KBM-7 (cell line): Measurements from ENCODE around the gene HDAC7.
A peak's percentile ranks its signal among the peaks of the same experiment; 100 is the strongest.
"Not testable (repeated sequence)": the region's sequence is repeated elsewhere in the genome, so short reads cannot be mapped to it uniquely, and the experiment has no call there.

Experiments used
- DNase-seq: peaks from one replicate; pipeline ENCODE4 v3.0.0-alpha.2; 2015
- in situ Hi-C: fragments of 300-500 bp; cut with MboI; formaldehyde crosslinking; loops from 2 replicates; pipeline ENCODE4 v1.14.3; 2020; ENCODE audit warnings: low sequenced_read_pairs, low pct_unique_long_range_greater_than_20kb, mixed read lengths

Gene HDAC7

DNA sequence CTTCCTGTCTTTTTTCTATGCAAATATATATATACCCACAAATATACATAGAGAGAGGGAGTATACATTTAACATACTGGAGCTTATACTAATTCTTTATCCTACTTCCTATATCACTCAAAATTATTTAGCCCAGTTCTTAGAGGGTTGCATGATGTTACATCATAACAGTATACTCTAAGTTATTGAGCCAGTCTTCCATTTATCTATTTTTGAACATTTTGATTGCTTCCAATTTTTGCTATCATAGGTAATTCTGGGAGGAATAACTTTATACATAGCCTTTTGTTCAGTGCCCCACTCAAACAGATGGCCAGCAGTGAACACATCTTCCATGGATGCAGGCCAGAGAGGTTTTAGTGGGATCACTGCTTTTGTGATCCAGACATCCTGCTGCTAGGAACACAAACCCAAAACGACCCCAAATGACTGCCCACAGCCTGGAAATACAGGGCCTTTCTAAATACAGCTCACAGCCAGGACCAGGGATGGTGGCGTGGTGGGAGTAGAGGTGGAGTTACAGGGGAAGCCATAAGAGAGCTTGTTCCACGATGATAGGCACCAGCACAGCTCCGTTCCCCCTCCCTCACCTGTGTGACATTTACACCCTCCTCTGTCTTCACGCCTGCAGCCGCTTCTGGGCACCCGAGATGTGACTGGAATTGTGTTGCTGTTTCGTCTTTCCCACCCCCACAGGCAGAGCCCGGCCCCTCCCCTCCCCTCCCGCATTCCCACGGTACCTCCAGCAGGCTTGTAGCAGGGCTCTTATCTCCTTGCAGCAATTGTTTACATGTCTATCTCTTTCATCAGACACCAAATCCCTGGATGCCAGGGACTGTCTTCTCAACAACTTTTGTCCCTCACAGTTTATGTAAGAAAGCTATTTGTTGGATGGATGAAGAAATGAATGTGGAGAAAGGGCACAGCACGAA is 30.7 kb upstream of the HDAC7 start:
- in situ Hi-C loops, result no loop called here
- no peak for DNase-seq

DNA sequence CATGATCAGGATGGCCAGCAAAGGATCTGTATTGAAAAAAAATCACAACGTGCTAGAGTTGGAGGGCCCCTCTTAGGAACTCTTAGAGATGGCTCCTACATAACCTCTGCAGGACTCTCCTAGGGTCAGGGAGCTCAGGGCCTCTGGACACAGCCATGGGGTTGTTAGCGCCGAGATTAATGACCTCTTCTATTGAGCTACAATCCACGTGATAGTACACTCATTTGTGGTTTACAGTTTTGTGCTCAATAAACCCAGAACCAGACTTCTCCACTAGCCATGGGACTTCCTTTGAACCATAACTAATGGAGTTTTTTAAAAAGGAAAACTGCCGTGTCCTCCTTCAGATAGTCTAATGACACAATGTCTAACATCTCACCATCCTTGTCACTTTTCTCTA is 29.6 kb upstream of the HDAC7 start:
- in situ Hi-C loops, result loop anchor here (25.0 kb wide), 1 partner anchor 112 kb away; the partner anchor contains the start of gene ENDOU
- DNase-seq, result no peak

- in situ Hi-C loops, result loop anchor here (25.0 kb wide), 1 partner anchor 112 kb away; the partner anchor contains the start of gene ENDOU
- no peak for DNase-seq
Measured at GRCh38 chr12:47848853-47849252, 29.1 kb upstream of the HDAC7 start.

GRCh38 chr12:47846294-47846996 is 26.7 kb upstream of the HDAC7 start:
- in situ Hi-C loops, result loop anchor here (25.0 kb wide), 1 partner anchor 109 kb away; the partner anchor contains the start of gene ENDOU
- no peak for DNase-seq

DNA sequence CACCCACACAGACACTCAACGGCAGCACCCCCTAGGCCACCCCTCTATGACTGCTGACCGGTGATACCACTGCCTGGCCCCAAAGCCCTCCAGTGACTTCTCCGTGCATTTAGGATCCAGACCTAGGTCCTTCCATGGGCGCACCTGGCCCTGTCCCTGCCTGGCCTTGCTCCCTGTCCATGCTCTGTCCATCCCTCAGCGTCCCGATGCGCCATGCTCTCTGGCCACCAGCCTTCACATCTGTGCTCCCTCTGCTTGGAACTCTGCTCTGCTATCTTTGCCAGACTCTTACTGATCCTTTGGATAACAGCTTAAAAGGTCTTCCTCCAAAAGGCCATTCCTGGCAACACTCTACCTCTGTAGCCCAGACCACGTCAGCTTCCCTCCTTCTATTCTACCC is 25.4 kb upstream of the HDAC7 start:
- in situ Hi-C loops, result loop anchor here (25.0 kb wide), 1 partner anchor 108 kb away; the partner anchor contains the start of gene ENDOU
- DNase-seq, result no peak

DNA sequence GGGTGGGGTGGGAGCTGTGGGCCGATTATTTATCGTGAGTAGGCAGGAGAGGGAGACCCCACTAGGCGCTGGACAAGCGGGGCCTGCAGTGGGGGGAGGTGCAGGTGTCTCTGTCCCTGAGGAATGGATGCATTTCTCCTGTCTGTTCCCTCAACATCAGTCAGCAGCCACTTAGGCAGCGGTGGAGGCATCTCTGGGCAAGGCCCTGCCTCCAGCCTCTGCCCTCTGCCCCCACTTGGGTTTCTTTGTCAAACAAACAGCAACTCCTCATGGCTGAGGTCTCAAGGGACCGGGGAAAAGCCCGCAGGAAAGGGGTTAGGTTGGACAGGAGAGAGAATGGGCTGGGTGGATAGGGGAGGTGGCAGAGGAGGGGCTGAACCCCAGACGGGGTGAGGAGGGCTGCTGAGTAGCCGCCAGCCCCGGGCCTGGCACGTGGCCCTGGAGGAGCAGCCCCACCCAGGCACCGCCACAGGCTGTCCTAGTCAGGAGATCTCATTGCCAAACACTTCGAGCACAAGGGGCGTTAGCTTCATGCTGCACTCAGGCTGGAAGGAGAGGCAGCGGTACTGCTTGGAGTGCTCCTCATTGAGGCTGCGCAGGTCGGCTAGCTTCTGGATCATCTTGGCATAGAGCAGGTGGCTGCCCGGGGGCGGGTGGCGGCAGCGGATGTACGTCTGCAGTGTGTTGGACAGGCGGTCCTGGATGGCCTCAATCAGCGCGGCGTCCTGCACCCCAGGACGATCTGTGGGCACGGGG is 24.7 kb upstream of the HDAC7 start:
- DNase-seq, result no peak
- in situ Hi-C loops, result loop anchor here (25.0 kb wide), 1 partner anchor 107 kb away; the partner anchor contains the start of gene ENDOU

- DNase-seq, result no peak
- in situ Hi-C loops, result loop anchor here (25.0 kb wide), 1 partner anchor 106 kb away; the partner anchor contains the start of gene ENDOU
Measured at GRCh38 chr12:47843226-47843980, 23.7 kb upstream of the HDAC7 start.

DNA sequence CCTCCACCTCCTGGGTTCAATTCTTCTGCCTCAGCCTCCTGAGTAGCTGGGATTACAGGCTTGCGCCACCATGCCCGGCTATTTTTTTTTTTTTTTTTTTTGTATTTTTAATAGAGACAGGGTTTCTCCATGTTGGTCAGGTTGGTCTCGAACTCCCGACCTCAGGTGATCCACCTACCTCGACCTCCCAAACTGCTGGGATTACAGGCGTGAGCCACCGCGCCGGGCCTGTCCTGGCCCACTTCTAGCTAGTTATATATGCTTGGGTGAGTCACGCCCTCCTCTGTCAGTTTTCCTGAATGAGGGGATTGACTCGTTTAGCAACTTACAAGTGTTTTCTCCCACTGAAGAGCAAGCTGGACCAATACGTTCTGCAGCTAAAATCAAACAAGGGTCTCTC is 22.8 kb upstream of the HDAC7 start:
- in situ Hi-C loops, result loop anchor here (25.0 kb wide), 1 partner anchor 105 kb away; the partner anchor contains the start of gene ENDOU
- DNase-seq, result not testable (repeated sequence)

DNA sequence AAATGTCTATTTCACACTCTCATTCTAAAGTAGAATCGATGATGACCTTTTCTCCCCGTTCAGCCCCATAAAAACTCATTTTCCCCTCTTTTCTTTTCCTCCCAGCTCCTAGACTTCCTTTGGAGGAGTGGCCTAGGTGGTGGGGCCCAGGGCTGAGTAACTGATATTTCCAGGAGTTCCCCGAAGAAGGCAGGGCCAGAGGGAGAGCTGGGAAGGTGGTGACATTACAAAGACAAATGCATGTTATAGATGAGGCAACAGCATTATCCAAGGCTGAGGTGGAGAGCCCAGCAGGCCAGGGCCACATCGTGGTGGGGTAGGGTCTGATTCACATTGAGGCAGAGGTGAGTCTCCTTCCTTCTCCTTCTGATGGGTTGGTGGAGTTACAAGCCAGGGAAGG is 22.2 kb upstream of the HDAC7 start:
- in situ Hi-C loops, result loop anchor here (25.0 kb wide), 1 partner anchor 105 kb away; the partner anchor contains the start of gene ENDOU
- DNase-seq, result no peak

DNA sequence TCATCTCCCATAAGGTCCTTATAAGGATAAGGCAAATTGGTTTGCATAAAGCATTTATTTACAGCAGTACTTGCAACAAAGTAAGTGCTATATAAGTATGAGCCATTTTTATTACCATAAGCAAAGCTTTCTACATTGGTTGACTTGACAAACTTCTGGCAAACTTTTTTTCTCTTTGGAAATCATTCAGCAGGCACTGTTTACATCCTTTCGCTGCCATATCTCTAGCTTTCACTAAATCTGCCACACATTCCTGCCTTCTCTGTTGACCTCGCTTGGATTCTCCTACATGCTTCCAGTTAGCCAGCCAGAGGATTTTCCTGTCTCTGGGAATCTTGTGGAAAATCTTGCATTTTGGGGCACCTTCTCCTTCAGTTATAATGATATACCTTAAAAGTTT is 21.8 kb upstream of the HDAC7 start:
- in situ Hi-C loops, result loop anchor here (25.0 kb wide), 1 partner anchor 104 kb away; the partner anchor contains the start of gene ENDOU
- no peak for DNase-seq

DNA sequence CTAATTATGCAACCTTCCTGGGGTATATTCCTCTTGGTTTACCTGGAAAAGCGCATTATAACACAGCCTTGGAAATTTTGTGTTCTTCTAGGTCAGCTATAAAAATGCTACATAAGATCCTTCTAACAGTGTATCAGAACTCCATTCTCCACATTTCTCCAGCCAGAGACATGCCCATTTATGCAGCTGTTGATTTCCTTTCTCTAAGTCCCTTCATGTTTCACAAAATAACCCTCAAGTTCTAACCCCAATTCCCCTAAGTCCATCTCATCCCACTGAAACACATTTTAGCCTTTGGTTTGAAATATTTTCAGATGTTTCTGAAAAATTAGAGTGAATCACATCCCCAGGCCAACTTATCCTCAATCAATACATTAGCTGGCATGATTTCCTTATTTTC is 20.9 kb upstream of the HDAC7 start:
- in situ Hi-C loops, result loop anchor here (25.0 kb wide), 1 partner anchor 103 kb away; the partner anchor contains the start of gene ENDOU
- DNase-seq, result no peak

DNA sequence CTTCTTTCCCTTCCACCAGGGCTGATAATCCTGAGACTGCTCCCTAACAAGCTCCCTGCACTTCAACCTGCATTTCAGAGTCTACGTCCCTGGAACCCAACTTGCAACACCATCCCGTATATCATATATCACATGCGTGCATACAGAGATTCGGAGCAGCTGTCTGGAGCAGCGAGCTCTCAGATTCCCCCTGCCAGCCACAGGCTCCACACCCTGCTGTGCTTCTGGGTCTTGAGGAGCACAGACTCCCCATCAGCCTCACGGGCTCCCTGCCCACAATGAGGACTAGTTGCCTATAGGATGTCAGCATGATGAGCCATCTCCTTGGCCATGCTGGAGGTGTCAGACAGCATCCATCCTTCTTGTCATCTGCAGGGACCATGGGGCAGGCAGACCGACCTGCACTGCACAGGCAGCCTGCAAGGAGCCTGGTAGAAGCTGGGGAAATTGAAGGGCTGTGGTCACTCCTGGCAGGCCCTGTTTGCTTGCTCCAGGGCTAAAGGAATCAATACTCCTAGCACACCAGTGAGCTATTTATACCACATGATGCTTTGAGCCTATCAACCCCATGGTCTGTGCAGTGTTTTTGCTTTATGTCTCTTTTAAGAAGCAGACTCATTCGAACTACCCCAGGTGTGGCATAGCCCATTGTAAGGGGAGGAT is 19.6 kb upstream of the HDAC7 start:
- no peak for DNase-seq
- in situ Hi-C loops, result loop anchor here (10.0 to 25.0 kb wide), 2 partner anchors 55 to 102 kb away; partner anchors contain the start of gene ENDOU

DNA sequence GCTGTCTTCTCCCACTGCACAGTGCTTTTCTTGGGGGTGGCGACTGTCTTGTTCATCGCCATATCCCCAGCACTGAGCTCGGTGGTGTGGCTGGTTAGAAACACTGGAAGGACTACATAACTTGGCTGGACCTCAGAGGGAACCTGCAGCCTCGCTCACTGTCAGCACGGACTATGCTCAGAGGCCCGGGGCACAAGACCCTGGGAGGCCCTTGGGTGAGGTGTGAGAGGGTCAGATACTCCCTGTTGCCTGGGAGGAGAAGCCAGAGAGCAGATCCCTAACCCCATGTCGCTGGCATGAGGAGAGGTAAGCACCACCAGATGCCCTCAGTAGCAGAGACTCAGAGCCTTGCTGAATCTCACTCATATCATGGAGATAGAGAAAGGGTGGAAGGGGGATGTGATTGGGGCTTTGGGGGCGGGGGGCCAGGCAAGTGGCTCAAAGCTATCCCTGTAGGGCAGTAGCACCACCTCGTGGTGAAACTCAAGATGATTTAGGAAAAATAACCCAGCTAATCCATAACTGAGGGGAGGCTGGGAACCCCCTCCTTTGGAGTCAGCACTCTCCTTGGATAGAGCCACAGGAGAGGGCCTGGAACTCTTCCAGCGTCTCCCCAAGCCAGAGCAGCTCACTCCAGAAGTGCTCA is 18.7 kb upstream of the HDAC7 start:
- peak; percentile 57 for DNase-seq
- in situ Hi-C loops, result loop anchor here (10.0 to 25.0 kb wide), 2 partner anchors 54 to 101 kb away; partner anchors contain the start of gene ENDOU

- in situ Hi-C loops, result loop anchor here (10.0 to 25.0 kb wide), 2 partner anchors 53 to 100 kb away; partner anchors contain the start of gene ENDOU
- peak; percentile 77 for DNase-seq
Measured at GRCh38 chr12:47837190-47838171, 17.8 kb upstream of the HDAC7 start.

DNA sequence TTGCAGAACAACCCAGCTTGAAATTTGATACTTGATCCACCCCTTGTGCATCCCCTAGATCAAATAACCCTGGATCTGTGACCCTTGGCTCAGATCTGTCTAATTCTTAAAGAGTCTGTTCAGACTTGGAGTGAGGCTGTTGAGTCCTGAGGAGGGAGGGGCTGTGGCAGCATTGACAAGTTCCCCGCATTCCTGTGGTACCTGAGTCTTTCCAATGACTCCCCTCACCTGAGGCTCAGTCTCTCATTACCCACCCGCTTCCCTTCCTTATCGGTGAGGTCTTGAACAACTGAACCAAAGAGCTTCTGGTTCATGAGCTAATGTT is 16.1 kb upstream of the HDAC7 start:
- in situ Hi-C loops, result loop anchor here (10.0 to 25.0 kb wide), 2 partner anchors 51 to 98 kb away; partner anchors contain the start of gene ENDOU
- DNase-seq, result no peak
